Mammary epithelial cell (primary cell): ENCODE results near the gene SLC25A39.

ENCODE experiments used
- CTCF ChIP-seq, 2 donors: IDR thresholded peaks in 1 of 2; conservative IDR thresholded peaks in 1 of 2; 2 replicates each; pipeline ENCODE4 v1.5.1; 2011 to 2012; ENCODE audit warnings: inconsistent platforms in 2 of 2, low read length in 2 of 2, mild to moderate bottlenecking in 2 of 2, control low read depth in 1 of 2, low read depth in 1 of 2; ENCODE audit not compliant: insufficient read depth in 1 of 2; ENCODE audit errors: extremely low read depth in 1 of 2
- EZH2 ChIP-seq: IDR thresholded peaks from 2 replicates; pipeline ENCODE4 v1.6.1; 2012; ENCODE audit warnings: low read length, inconsistent platforms, borderline replicate concordance

GRCh38 chr17:44363613-44364159 is 39.1 kb upstream of the SLC25A39 start, which contains the start of gene FAM171A2:
- TF ChIP-seq CTCF (conservative IDR thresholded peaks at IDR 0.05 in 1 of 2, IDR thresholded peaks at IDR 0.05 in 1 of 2; ENCODE audit: extremely low read depth in 1 of 2, insufficient read depth in 1 of 2, low read depth in 1 of 2, low read length in 2 of 2) (peak; percentile 22 to 53), EZH2 (no peak)
